ENCODE data around the gene B4GALT6. TPM values are rescaled to one million over a fixed set of nuclear protein-coding genes. Genes with fewer than 3 reads are reported as not detected.

B4GALT6 gene
- total and polyA plus RNA-seq, 2 of the 8 experiments (the other 6 are each of a cell fraction or from before 2014, with no cell fraction given), result 6.3 to 41.5 TPM

- DNase-seq (ENCODE audit: low read depth in 1 of 2, low spot score in 2 of 2), result no peak
- H2BK15ac ChIP-seq (ENCODE audit: low read length), result no peak overlapping the region
- no peaks in the 10 kb centered on the region for H4K20me1 ChIP-seq (replicated peaks in 1 of 2; ENCODE audit: control insufficient read depth in 1 of 2, insufficient read depth in 2 of 2, low read length in 2 of 2)
- no peak overlapping the region for H3K56ac ChIP-seq (replicated peaks; ENCODE audit: insufficient read length, low read depth, low read length)
- H2BK12ac ChIP-seq (ENCODE audit: low read depth, low read length), result no peak overlapping the region
- no peak for TF ChIP-seq CBX5 (IDR thresholded peaks at IDR 0.05; ENCODE audit: low read depth, low read length)
- no peak for TF ChIP-seq CTBP2 (IDR thresholded peaks at IDR 0.05; ENCODE audit: borderline replicate concordance, insufficient read depth, insufficient read length, low read length)
- no peak for TF ChIP-seq CTCF (IDR thresholded peaks at IDR 0.05; ENCODE audit: control extremely low read depth in 1 of 3, insufficient read depth in 1 of 3, low read depth in 1 of 3, low read length in 3 of 3)
- no peak for TF ChIP-seq SP1 (IDR thresholded peaks at IDR 0.05; ENCODE audit: low read depth, low read length)
- no peak for TF ChIP-seq CREB1 (IDR thresholded peaks at IDR 0.05)
- no peak for TF ChIP-seq POU5F1 (IDR thresholded peaks at IDR 0.05; ENCODE audit: low read depth, low read length)
- no peak for TF ChIP-seq EP300 (IDR thresholded peaks at IDR 0.05; ENCODE audit: borderline replicate concordance in 1 of 2, low read depth in 2 of 2, low read length in 2 of 2)
- TF ChIP-seq EZH2 (IDR thresholded peaks at IDR 0.05; ENCODE audit: low read depth, low read length, severe bottlenecking), result no peak
- no peak for TF ChIP-seq E2F6 (IDR thresholded peaks at IDR 0.05)
- TF ChIP-seq SIN3A (conservative IDR thresholded peaks at IDR 0.05 in 1 of 2, IDR thresholded peaks at IDR 0.05 in 1 of 2; ENCODE audit: low read depth in 1 of 2, low read length in 2 of 2), result no peak
- no peak for TF ChIP-seq POLR2AphosphoS5 (IDR thresholded peaks at IDR 0.05; ENCODE audit: low read depth, low read length)
- H3K9me3 ChIP-seq (ENCODE audit: insufficient read depth in 2 of 2, low read depth in 1 of 2, low read length in 1 of 2), result no peaks in the 10 kb centered on the region
- H3K27me3 ChIP-seq (replicated peaks in 1 of 4; ENCODE audit: control insufficient read depth in 3 of 4, extremely low read depth in 1 of 4, insufficient read depth in 3 of 4, low read length in 3 of 4), result no peaks in the 10 kb centered on the region
- H2BK20ac ChIP-seq (ENCODE audit: low read length), result no peak overlapping the region
- H3K79me1 ChIP-seq (ENCODE audit: low read depth, low read length), result no peaks in the 10 kb centered on the region
- H2AK5ac ChIP-seq (ENCODE audit: low read depth, low read length), result no peak overlapping the region
- H3K4ac ChIP-seq (replicated peaks; ENCODE audit: insufficient read length, low read depth, low read length), result no peak overlapping the region
- no peak overlapping the region for H3K4me2 ChIP-seq (ENCODE audit: insufficient read depth in 1 of 2, low read depth in 2 of 2, low read length in 2 of 2)
- H3K4me1 ChIP-seq (replicated peaks in 1 of 4; ENCODE audit: control insufficient read depth in 3 of 4, insufficient read depth in 4 of 4, low read length in 3 of 4), result no peaks in the 10 kb centered on the region
- H3K9ac ChIP-seq (replicated peaks in 1 of 4; ENCODE audit: extremely low read depth in 1 of 4, low read depth in 3 of 4, low read length in 3 of 4), result no peak overlapping the region
- H3K23ac ChIP-seq (ENCODE audit: insufficient read length), result no peak overlapping the region
- H3K23me2 ChIP-seq (ENCODE audit: low read depth, low read length), result no peaks in the 10 kb centered on the region; the same call in 1 of the 2 replicates
- CTCF ChIA-PET (ENCODE audit: partially characterized antibody), result interaction anchor here (0.8 kb wide), 1 partner anchor 10 kb away, joined by 3 read pairs; no protein-coding TSS in a partner anchor
- no peak for FAIRE-seq
- peaks cover 0 to 13% (median 3%) of the 10 kb centered on the region in 4 experiments; a peak in 4 of 8 replicates for H3K36me3 ChIP-seq (ENCODE audit: control insufficient read depth in 2 of 4, insufficient read depth in 4 of 4, low read length in 3 of 4)
- no peak overlapping the region for H2AFZ ChIP-seq (ENCODE audit: low read length)
- POLR2A ChIA-PET (ENCODE audit: partially characterized antibody), result no interaction called here
- no peak overlapping the region for H4K8ac ChIP-seq (ENCODE audit: extremely low read depth, insufficient read depth, low read length)
- WGBS, 2 experiments (ENCODE audit: extremely low coverage in 1 of 2, insufficient coverage in 1 of 2, insufficient read length in 1 of 2, insufficient replicate concordance in 2 of 2, low coverage in 1 of 2, low lambda C conversion rate in 2 of 2, missing lambda C conversion rate in 1 of 2), result 88% methylated on average over 3 of the region's 3 CpGs; no CpG with 5 or more reads in 1 of the 2 experiments
- no peak overlapping the region for H3K18ac ChIP-seq (ENCODE audit: extremely low read depth, low read length)
- H2BK5ac ChIP-seq (ENCODE audit: low read depth, low read length), result no peak overlapping the region
- no peak overlapping the region for H3K27ac ChIP-seq (ENCODE audit: low read depth, low read length)
- H3K79me2 ChIP-seq (ENCODE audit: control insufficient read depth in 1 of 2, insufficient read depth in 2 of 2, low read length in 2 of 2), result no peaks in the 10 kb centered on the region
- no peak overlapping the region for H3K14ac ChIP-seq (ENCODE audit: insufficient read length)
- no peak overlapping the region for H3K4me3 ChIP-seq (ENCODE audit: extremely low read depth in 1 of 4, insufficient read depth in 2 of 4, low read depth in 3 of 4, low read length in 4 of 4)
- no peak overlapping the region for H2BK120ac ChIP-seq (replicated peaks; ENCODE audit: low read depth, low read length)
- H4K5ac ChIP-seq (ENCODE audit: insufficient read length, low read depth, low read length), result no peak overlapping the region
- no peak overlapping the region for H4K91ac ChIP-seq (replicated peaks; ENCODE audit: insufficient read length, low read length)
Observed at GRCh38 chr18:31637445-31637844, 46.9 kb downstream of the B4GALT6 start.

Measured in H1 (cell line).